ENCODE measurements around the gene SLC4A11. TPM values are rescaled to one million over a fixed set of nuclear protein-coding genes. Genes with fewer than 3 reads are reported as not detected.

SLC4A11 gene
- total RNA-seq, 1 experiment from 2014 or later, result 4.8 TPM

- DNase-seq (ENCODE audit: low spot score), result no peak
These were observed 7.7 kb upstream of the SLC4A11 start for GRCh38 chr20:3246682-3247081.

- no peak for DNase-seq (ENCODE audit: low spot score)
These were observed 6.7 kb upstream of the SLC4A11 start for GRCh38 chr20:3245711-3246110.

- DNase-seq (ENCODE audit: low spot score), result no peak
These were observed 6.2 kb upstream of the SLC4A11 start for GRCh38 chr20:3245156-3245555.

GRCh38 chr20:3244613-3245012, 5.6 kb upstream of the SLC4A11 start:
- no peak for DNase-seq (ENCODE audit: low spot score)

GRCh38 chr20:3243718-3244358, 4.8 kb upstream of the SLC4A11 start:
- DNase-seq (ENCODE audit: low spot score), result no peak

GRCh38 chr20:3242172-3242692, 3.2 kb upstream of the SLC4A11 start:
- DNase-seq (ENCODE audit: low spot score), result no peak

- no peak for DNase-seq (ENCODE audit: low spot score)
These were observed 1.9 kb upstream of the SLC4A11 start for GRCh38 chr20:3240776-3241363.

GRCh38 chr20:3239867-3240775, 1.1 kb upstream of the SLC4A11 start:
- DNase-seq (ENCODE audit: low spot score), result no peak

GRCh38 chr20:3238616-3239025, 369 bp downstream of the SLC4A11 start:
- DNase-seq (ENCODE audit: low spot score), result no peak

GRCh38 chr20:3237958-3238615, 903 bp downstream of the SLC4A11 start:
- DNase-seq (ENCODE audit: low spot score), result no peak

- DNase-seq (ENCODE audit: low spot score), result no peak
These were observed 1.7 kb downstream of the SLC4A11 start for GRCh38 chr20:3237011-3237957.

- DNase-seq (ENCODE audit: low spot score), result peak; percentile 83
These were observed 3.2 kb downstream of the SLC4A11 start for GRCh38 chr20:3235666-3236324.

GRCh38 chr20:3233991-3234498, 4.9 kb downstream of the SLC4A11 start:
- no peak for DNase-seq (ENCODE audit: low spot score)

- no peak for DNase-seq (ENCODE audit: low spot score)
These were observed 5.6 kb downstream of the SLC4A11 start for GRCh38 chr20:3233131-3233990.

GRCh38 chr20:3231889-3232588, 7.0 kb downstream of the SLC4A11 start:
- no peak for DNase-seq (ENCODE audit: low spot score)

- no peak for DNase-seq (ENCODE audit: low spot score)
These were observed 7.9 kb downstream of the SLC4A11 start for GRCh38 chr20:3231116-3231515.

- DNase-seq (ENCODE audit: low spot score), result no peak
These were observed 9.2 kb downstream of the SLC4A11 start for GRCh38 chr20:3229798-3230197.

- no peak for DNase-seq (ENCODE audit: low spot score)
These were observed 9.8 kb downstream of the SLC4A11 start for GRCh38 chr20:3229158-3229557.

- no peak for DNase-seq (ENCODE audit: low spot score)
These were observed 10.3 kb downstream of the SLC4A11 start for GRCh38 chr20:3228750-3229032.

Measured in A172 (cell line).